Activated CD4-positive, alpha-beta T cell treated with anti-CD3 and anti-CD28 coated beads, Interleukin-2, Interleukin-4, amounts not matched to agents 100 ng/mL and 50 ng/mL, durations not matched to agents 16 hours and 8 hours (primary cell): Measurements from ENCODE around the gene OLFML2A.

Experiments used
- DNase-seq: peaks from one replicate; pipeline ENCODE4 v3.0.0-alpha.2; 2020; ENCODE audit warnings: low spot score

OLFML2A gene

GRCh38 chr9:124797343-124798103 lies 20.6 kb downstream of the OLFML2A start:
- no peak for DNase-seq

GRCh38 chr9:124799274-124800006 lies 22.5 kb downstream of the OLFML2A start:
- DNase-seq: no peak

GRCh38 chr9:124800306-124801259 lies 23.6 kb downstream of the OLFML2A start:
- DNase-seq: no peak

GRCh38 chr9:124801356-124801755 lies 24.4 kb downstream of the OLFML2A start:
- DNase-seq: no peak

GRCh38 chr9:124802426-124802825 lies 25.5 kb downstream of the OLFML2A start:
- no peak for DNase-seq

DNA sequence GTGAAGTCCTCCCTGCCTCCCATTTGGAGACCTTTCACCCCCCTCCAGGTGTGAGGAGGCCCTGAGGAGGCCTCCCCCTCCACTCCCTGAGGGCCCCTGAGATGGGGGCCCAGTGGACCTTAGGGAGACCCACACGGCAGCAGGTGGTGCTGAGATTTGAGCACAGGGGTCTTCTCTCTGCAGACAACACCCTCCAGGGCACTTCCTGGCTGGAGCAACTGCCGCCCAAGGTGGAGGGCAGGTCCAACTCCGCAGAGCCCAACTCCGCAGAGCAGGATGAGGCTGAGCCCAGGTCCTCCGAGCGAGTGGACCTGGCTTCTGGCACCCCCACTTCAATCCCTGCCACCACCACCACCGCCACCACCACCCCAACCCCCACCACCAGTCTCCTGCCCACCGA lies 27.0 kb downstream of the OLFML2A start:
- DNase-seq: no peak

DNA sequence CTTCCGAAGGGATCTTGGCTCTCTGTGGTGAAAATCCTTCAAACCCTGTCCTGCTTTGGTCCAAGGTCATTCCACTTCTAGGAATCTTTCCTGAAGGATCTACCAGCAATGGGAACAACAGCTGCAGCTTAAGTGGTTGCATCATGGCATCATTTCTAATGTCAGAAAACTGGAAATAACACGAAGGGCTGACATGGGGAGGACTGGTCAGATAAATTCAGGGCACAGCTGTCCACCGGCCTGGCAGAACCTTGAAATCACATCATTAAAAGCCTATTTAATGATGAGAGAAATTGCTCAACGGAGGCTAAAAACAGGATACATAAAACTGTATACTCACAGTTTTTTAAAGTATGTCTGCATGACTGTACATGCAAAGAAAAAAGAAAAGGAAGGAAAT lies 28.3 kb downstream of the OLFML2A start:
- DNase-seq: no peak

- no peak for DNase-seq
Observed at GRCh38 chr9:124808246-124808956, 31.5 kb downstream of the OLFML2A start.

- DNase-seq: no peak
Observed at GRCh38 chr9:124809211-124809610, 32.3 kb downstream of the OLFML2A start.

- DNase-seq: no peak
Observed at GRCh38 chr9:124809741-124810500, 33.0 kb downstream of the OLFML2A start.

DNA sequence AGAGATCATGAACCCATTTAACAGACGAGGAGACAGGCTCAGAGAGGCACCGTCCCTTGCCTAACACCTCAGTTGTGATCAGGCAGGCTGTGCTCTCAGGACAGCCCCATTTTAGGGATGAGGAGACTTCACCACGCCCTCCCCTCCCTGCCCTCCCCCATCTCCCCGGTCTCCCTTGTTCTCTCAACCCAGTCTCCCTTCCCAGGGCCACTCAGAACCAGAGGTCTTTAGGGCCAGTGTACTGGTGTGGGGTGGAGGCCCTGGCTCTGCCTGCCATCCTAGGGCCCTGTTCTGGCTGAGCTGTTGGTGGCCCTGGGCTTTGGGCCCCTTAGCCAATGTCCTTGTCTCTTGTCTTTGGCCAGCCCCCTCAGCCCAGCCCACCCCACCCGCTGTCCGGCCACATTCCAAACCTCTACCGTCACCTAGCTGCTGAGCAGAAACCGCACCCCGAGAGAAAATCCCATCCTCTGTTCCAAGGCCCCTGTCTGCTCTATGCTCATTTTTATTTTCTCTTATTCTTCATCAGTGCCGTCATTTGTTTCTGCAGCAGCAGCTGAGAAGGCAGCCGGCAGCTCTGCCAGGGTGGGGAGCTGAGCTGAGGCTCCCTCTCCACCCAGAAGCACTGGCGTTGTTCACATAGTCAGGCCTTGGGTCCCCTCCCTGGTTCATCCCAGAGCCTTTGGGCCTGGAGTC lies 33.9 kb downstream of the OLFML2A start:
- no peak for DNase-seq

GRCh38 chr9:124812441-124812876 lies 35.5 kb downstream of the OLFML2A start:
- DNase-seq: no peak

- DNase-seq: no peak
Observed at GRCh38 chr9:124813041-124813440, 36.1 kb downstream of the OLFML2A start.

DNA sequence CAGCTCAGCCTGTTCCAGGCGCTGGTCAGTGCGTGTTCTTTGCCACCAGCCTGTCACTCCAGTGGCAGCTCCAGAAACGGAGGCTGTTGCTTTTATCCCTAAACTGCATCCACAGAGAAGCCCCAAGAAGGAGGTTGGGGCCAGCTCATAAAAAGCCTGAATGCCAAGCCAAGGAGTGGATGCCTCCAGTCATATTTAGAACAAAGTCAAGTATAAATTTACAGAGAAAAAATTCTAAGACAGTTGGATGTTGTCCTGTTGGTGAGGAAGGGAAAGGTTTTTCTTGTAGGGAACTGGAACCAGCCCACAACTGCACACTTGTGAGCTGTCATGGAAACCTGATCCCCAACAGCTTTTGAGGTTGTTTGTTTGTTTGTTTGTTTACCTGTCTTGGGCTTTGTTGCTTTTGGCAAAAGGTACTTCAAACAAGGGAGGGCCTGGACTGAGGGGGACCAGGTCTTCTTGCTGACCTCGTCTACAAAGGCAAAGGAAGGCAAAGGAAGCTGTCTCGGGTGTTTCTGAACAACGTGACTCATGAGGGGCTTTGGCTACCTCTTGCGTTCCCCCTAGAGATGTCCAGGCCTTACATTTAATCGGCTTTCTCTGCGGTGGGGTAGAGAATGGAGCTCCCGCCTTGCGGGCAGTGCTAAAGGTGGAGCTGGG lies 36.7 kb downstream of the OLFML2A start:
- no peak for DNase-seq

DNA sequence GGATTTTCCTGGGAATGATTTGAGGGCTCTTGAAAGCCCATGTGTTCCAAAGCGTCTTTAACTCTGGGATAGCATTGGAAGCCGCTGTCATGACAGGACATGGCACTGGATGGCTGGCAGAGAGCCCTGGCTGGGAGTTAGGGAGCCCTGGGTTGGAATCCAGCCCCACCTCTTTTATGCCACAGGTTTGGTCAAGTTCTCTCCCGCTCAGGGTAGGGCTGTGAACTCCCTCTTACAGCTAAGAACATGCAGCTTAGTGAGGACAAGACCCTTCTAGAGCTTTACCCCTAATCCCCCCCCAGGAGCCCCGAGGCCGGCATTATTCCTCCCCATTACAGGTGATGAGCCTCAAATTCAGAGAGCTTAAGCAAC lies 37.2 kb downstream of the OLFML2A start:
- DNase-seq: no peak

DNA sequence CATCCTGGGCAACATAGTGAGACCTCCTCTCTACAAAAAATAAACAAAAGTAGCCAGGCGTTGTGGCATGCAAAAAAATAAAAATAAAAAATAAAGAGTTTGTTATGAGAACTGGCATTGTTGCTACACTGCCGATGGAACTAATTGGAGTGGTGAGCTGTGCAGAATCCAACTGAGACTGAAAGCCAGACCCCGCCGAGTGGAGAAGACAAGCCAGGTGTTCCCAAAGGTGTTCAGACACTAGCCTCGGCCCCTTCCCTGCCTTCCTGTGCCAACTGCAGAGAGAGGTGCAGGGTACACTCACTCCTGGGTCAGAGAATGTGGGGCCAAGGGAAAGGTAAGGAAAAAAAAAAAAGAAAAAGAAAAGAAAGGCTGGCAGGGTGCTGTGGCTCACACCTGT lies 38.7 kb downstream of the OLFML2A start:
- DNase-seq: no peak

DNA sequence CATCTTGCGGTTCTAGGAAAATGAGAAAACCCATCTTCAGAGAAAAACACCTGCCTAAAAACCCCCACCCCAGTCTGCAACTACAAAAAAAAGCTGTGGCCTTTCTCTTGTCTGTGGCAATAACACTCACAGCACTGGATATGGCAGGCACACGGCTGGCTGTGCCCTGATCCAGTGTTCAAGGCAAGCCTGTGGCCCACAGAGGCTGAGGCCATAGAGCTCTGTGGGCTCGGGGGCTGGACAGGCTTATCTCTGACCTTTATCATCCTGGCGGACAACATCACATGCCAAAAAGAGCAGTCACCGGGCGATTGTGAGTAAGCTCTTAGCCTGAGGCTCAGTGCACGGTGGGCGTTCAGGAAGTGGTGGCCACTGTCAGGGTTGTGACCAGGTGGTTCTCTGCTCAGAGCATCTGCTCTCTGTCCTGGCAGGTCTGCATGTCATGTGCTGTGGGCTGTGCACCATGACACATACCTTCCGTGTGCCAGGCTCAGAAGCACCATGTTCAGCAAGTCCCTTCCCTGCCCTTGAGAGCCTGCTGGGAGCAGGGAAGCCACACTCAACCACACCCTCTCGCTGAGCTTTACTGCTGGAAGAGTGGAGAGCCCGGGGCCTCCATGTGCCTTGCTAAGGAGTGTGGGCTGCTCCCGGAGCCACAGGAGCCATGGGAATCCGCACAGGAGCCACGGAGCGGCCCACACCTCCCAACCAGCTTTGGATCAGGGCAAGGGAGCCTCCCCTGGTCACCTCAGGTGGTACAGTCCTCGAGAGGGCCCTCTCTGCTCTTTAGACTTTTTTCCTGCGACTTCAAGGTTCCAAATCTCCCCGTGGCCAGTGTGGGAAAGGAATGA lies 41.7 kb downstream of the OLFML2A start:
- DNase-seq: no peak

DNA sequence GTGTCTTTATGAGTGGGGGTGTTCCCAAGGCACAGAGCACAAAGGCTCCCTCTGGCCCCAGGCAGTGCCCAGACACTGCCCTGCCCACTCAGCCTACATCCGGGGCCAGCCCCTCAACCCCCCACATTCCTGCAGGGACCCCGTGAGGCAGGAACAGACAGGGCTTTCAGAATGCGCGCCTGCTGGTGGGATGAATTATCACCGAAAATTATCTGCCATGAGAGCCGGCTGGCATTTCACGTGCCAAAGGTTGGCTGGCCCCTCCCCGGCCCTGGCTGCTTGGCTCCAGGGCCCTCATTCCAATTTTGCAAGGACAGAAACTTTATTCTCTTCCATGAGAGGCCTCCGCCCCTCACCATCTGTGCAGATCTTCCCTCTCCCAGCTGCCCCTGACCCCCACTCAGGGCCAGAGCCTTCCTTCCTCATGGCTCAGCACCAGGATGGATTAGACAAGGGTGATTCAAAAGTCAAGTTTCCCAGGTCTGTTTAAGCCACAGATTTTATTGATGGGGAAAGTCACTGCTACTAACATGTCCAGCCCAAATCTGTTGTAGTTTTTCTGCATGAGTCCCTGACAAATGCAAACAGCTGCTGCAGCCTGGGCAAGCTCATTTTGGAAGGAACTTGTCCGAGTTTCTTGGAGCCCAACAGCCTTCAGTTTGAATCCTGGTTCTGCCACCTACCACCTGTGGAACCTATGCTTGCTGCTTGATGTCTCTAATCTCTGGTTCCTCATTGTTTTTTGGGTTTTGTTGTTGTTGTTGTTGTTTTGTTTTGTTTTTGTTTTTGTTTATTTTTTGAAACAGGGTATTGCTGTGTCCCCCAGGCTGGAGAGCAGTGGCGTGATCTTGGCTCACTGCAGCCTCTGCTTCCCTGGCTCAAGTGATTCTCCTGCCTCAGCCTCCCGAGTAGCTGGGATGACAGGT lies 44.0 kb downstream of the OLFML2A start:
- DNase-seq: no peak
